LNCaP clone FGC (cell line): ENCODE results near the gene PDE8A.
A peak's percentile ranks its signal among the peaks of the same experiment; 100 is the strongest.

Experiments used
- DNase-seq: peaks from one replicate; pipeline ENCODE4 v3.0.0-alpha.2; 2011; ENCODE audit warnings: low read depth
- H3K4me3 ChIP-seq: 2 replicates; pipeline ENCODE4 v1.5.1; 2011; ENCODE audit warnings: mild to moderate bottlenecking, low read depth, low read length, control low read depth
- TF ChIP-seq, protein P1 (sequence below): IDR thresholded peaks from 2 replicates; pipeline ENCODE4 v1.5.1; 2012; ENCODE audit warnings: mild to moderate bottlenecking; ENCODE audit not compliant: control insufficient read depth, insufficient read depth; ENCODE audit errors: extremely low read depth

PDE8A gene, protein sequence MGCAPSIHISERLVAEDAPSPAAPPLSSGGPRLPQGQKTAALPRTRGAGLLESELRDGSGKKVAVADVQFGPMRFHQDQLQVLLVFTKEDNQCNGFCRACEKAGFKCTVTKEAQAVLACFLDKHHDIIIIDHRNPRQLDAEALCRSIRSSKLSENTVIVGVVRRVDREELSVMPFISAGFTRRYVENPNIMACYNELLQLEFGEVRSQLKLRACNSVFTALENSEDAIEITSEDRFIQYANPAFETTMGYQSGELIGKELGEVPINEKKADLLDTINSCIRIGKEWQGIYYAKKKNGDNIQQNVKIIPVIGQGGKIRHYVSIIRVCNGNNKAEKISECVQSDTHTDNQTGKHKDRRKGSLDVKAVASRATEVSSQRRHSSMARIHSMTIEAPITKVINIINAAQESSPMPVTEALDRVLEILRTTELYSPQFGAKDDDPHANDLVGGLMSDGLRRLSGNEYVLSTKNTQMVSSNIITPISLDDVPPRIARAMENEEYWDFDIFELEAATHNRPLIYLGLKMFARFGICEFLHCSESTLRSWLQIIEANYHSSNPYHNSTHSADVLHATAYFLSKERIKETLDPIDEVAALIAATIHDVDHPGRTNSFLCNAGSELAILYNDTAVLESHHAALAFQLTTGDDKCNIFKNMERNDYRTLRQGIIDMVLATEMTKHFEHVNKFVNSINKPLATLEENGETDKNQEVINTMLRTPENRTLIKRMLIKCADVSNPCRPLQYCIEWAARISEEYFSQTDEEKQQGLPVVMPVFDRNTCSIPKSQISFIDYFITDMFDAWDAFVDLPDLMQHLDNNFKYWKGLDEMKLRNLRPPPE

GRCh38 chr15:84981711-84982300 lies at the start of gene PDE8A:
TSS of gene PDE8A (plus strand) at chr15:84981856. CDS start at chr15:84982163, 307 bp downstream.
- TF ChIP-seq, protein P1, sequence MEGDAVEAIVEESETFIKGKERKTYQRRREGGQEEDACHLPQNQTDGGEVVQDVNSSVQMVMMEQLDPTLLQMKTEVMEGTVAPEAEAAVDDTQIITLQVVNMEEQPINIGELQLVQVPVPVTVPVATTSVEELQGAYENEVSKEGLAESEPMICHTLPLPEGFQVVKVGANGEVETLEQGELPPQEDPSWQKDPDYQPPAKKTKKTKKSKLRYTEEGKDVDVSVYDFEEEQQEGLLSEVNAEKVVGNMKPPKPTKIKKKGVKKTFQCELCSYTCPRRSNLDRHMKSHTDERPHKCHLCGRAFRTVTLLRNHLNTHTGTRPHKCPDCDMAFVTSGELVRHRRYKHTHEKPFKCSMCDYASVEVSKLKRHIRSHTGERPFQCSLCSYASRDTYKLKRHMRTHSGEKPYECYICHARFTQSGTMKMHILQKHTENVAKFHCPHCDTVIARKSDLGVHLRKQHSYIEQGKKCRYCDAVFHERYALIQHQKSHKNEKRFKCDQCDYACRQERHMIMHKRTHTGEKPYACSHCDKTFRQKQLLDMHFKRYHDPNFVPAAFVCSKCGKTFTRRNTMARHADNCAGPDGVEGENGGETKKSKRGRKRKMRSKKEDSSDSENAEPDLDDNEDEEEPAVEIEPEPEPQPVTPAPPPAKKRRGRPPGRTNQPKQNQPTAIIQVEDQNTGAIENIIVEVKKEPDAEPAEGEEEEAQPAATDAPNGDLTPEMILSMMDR: peak; percentile 5; the same call in 1 of the 2 replicates
- no peak for DNase-seq
- peak within 1 kb of the TSS; percentile 84 for H3K4me3 ChIP-seq

GRCh38 chr15:84934942-84935729 lies 46.5 kb upstream of the PDE8A start:
- H3K4me3 ChIP-seq: no peak overlapping the region
- TF ChIP-seq, protein P1: peak; percentile 41; the same call in 1 of the 2 replicates
- DNase-seq: no peak

GRCh38 chr15:84937144-84937543 lies 44.5 kb upstream of the PDE8A start:
- DNase-seq: no peak
- H3K4me3 ChIP-seq: no peak overlapping the region
- TF ChIP-seq, protein P1: no peak

DNA sequence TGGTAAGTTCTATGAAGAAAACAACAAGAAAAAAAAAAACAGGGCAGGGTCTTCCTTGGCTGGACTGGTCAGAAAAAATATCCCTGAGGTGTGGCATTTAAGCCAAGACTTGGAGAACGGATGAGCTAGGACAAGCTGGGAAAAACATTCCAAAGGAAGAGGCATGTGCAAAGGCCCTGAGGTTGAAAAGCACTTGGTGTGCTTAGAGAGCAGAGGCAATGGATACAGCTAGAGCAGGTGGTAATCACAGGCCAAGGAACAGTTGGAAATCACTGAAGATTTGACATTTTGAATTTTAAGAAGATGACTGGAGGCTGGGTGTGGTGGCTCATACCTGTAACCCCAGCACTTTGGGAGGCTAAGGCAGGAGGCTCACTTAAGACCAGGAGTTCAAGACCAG lies 42.9 kb upstream of the PDE8A start:
- DNase-seq: no peak
- no peak overlapping the region for H3K4me3 ChIP-seq
- TF ChIP-seq, protein P1: no peak

DNA sequence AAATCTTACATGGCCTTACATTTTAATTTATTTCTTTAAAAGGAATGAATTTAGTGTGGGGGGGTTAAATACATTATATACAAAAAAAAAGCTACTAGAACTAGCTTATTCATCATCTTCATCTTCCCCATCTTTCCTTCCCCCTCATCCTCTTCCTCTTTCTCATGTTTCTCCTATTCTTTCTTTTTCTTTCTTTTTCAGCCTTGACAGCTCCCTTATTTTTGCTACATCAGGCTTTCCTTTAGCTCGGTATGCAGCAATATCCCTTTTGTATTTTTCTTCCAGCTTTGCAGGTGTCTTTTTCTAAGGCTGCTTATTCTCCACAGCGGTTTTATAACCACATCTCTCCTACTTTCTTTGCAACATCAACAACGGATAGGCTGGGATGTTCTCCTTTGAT lies 41.3 kb upstream of the PDE8A start:
- H3K4me3 ChIP-seq: no peak overlapping the region
- DNase-seq: no peak

More for the DNA sequence above, 41.3 kb upstream of the PDE8A start:
- TF ChIP-seq, protein P1: no peak
